ENCODE data around the gene DCTN2.
"Not testable (repeated sequence)": the region's sequence is repeated elsewhere in the genome, so short reads cannot be mapped to it uniquely, and the experiment has no call there.

The DCTN2 gene

DNA sequence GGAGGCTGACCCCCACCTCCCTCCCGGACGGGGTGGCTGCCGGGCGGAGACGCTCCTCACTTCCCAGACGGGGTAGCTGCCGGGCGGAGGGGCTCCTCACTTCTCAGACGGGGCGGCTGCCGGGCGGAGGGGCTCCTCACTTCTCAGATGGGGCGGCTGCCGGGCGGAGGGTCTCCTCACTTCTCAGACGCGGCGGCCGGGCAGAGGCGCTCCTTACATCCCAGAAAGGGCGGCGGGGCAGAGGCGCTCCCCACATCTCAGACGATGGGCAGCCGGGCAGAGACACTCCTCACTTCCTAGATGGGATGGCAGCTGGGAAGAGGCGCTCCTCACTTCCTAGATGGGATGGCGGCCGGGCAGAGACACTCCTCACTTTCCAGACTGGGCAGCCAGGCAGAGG is 39.2 kb downstream of the DCTN2 start:
- peaks cover 27 to 49% of the 10 kb centered on the region in 2 donors for H3K36me3 ChIP-seq (ENCODE audit: control insufficient read depth in 2 of 2, insufficient read depth in 2 of 2, low read length in 2 of 2)
- not testable (repeated sequence) for H3K27me3 ChIP-seq (ENCODE audit: control insufficient read depth in 2 of 2, insufficient read depth in 2 of 2, low read length in 2 of 2); H3K27ac ChIP-seq (ENCODE audit: low read depth in 2 of 2, low read length in 2 of 2); H3K4me3 ChIP-seq (ENCODE audit: low read length in 2 of 2); H3K4me1 ChIP-seq (ENCODE audit: control insufficient read depth in 2 of 2, insufficient read depth in 2 of 2, low read length in 2 of 2); H3K9me3 ChIP-seq (ENCODE audit: control insufficient read depth in 2 of 2, low read length in 2 of 2); H3K9ac ChIP-seq (ENCODE audit: low read depth in 1 of 2, low read length in 2 of 2)

DNA sequence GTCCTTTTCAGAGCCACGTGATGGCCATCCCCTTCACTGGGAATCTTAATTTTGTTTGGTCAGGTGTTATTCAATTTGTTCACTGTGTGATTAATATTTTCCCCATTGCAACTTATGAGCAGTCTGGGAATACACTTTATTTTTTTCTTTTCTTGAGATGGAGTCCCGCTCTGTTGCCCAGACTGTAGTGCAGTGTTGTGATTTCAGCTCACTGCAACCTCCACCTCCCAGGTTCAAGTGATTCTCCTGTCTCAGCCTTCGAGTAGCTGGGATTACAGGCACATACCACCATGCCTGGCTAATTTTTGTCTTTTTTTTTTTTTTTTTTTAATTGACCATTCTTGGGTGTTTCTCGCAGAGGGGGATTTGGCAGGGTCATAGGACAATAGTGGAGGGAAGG is 40.5 kb downstream of the DCTN2 start:
- H3K9ac ChIP-seq (ENCODE audit: low read depth in 1 of 2, low read length in 2 of 2); H3K4me3 ChIP-seq (ENCODE audit: low read length in 2 of 2); H3K27me3 ChIP-seq (ENCODE audit: control insufficient read depth in 2 of 2, insufficient read depth in 2 of 2, low read length in 2 of 2); H3K4me1 ChIP-seq (ENCODE audit: control insufficient read depth in 2 of 2, insufficient read depth in 2 of 2, low read length in 2 of 2); H3K9me3 ChIP-seq (ENCODE audit: control insufficient read depth in 2 of 2, low read length in 2 of 2); H3K27ac ChIP-seq (ENCODE audit: low read depth in 2 of 2, low read length in 2 of 2): not testable (repeated sequence)
- peaks cover 20 to 43% of the 10 kb centered on the region in 2 donors for H3K36me3 ChIP-seq (ENCODE audit: control insufficient read depth in 2 of 2, insufficient read depth in 2 of 2, low read length in 2 of 2)

DNA sequence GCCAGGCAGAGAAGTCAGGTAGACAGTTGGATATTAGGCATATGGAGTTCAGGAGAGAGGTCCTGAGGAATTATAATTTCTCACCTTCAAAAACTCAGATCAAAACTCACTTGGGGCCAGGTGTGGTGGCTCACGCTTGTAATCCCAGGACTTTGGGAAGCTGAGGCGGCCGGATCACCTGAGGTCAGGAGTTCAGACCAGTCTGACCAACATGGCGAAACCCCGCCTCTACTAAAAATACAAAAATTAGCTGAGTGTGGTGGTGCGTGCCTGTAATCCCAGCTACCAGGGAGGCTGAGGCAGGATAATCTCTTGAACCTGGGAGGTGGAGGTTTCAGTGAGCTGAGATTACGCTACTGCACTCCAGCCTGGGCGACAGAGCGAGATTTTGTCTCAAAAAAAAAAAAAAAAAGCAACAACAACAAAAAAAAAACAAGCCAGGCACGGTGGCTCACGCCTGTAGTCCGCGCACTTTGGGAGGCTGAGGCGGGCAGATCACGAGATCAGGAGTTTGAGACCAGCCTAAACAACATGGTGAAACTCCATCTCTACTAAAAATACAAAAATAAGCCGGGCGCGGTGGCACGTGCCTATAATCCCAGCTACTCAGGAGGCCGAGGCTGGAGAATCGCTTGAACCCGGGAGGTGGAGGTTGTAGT is 44.6 kb downstream of the DCTN2 start:
- H3K27me3 ChIP-seq (ENCODE audit: control insufficient read depth in 2 of 2, insufficient read depth in 2 of 2, low read length in 2 of 2); H3K9me3 ChIP-seq (ENCODE audit: control insufficient read depth in 2 of 2, low read length in 2 of 2); H3K4me3 ChIP-seq (ENCODE audit: low read length in 2 of 2); H3K9ac ChIP-seq (ENCODE audit: low read depth in 1 of 2, low read length in 2 of 2); H3K4me1 ChIP-seq (ENCODE audit: control insufficient read depth in 2 of 2, insufficient read depth in 2 of 2, low read length in 2 of 2); H3K27ac ChIP-seq (ENCODE audit: low read depth in 2 of 2, low read length in 2 of 2): not testable (repeated sequence)
- peaks cover 41 to 61% of the 10 kb centered on the region in 2 donors for H3K36me3 ChIP-seq (ENCODE audit: control insufficient read depth in 2 of 2, insufficient read depth in 2 of 2, low read length in 2 of 2)

DNA sequence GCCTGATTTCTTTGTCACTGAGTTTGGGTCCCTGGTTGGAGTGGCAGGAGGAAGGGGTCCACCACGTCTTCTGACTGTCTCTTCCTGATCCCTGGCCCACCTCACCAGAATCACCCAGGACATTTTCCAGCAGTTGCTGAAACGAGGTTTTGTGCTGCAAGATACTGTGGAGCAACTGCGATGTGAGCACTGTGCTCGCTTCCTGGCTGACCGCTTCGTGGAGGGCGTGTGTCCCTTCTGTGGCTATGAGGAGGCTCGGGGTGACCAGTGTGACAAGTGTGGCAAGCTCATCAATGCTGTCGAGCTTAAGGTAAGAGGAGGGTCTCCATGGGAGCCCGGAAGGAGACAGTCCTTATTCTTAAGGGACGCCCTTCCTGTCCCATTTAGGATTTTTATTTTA is 46.8 kb downstream of the DCTN2 start:
- no peaks in the 10 kb centered on the region for H3K9me3 ChIP-seq (ENCODE audit: control insufficient read depth in 2 of 2, low read length in 2 of 2)
- H3K4me3 ChIP-seq (ENCODE audit: low read length in 2 of 2): no peak overlapping the region
- no peaks in the 10 kb centered on the region for H3K4me1 ChIP-seq (ENCODE audit: control insufficient read depth in 2 of 2, insufficient read depth in 2 of 2, low read length in 2 of 2)
- no peak overlapping the region for H3K9ac ChIP-seq (ENCODE audit: low read depth in 1 of 2, low read length in 2 of 2)
- H3K27me3 ChIP-seq (ENCODE audit: control insufficient read depth in 2 of 2, insufficient read depth in 2 of 2, low read length in 2 of 2): no peaks in the 10 kb centered on the region
- H3K36me3 ChIP-seq (ENCODE audit: control insufficient read depth in 2 of 2, insufficient read depth in 2 of 2, low read length in 2 of 2): peaks cover 45 to 51% of the 10 kb centered on the region in 2 donors
- H3K27ac ChIP-seq (ENCODE audit: low read depth in 2 of 2, low read length in 2 of 2): no peak overlapping the region

DNA sequence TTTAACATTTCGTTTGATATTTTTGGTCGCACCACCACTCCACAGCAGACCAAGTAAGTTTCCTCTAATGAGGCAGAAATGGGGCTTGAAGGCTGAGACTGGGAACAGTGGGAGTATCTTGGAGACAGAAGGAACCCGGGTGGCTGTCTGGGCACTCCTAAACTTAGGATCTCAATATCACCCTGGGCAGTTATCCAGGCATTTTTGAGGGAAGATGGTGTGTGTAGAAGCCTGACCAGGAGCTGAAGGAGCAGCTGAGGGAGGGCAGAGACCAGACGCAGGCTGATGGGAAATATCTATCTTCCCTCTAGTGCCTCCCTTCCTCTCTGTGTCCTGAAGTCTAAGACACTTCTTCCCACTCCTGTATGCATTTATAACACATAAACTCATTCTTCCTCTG is 48.4 kb downstream of the DCTN2 start:
- no peaks in the 10 kb centered on the region for H3K4me1 ChIP-seq (ENCODE audit: control insufficient read depth in 2 of 2, insufficient read depth in 2 of 2, low read length in 2 of 2)
- H3K36me3 ChIP-seq (ENCODE audit: control insufficient read depth in 2 of 2, insufficient read depth in 2 of 2, low read length in 2 of 2): peaks cover 36 to 37% of the 10 kb centered on the region in 2 donors
- H3K4me3 ChIP-seq (ENCODE audit: low read length in 2 of 2): no peak overlapping the region
- H3K9me3 ChIP-seq (ENCODE audit: control insufficient read depth in 2 of 2, low read length in 2 of 2): no peaks in the 10 kb centered on the region
- no peaks in the 10 kb centered on the region for H3K27me3 ChIP-seq (ENCODE audit: control insufficient read depth in 2 of 2, insufficient read depth in 2 of 2, low read length in 2 of 2)
- no peak overlapping the region for H3K27ac ChIP-seq (ENCODE audit: low read depth in 2 of 2, low read length in 2 of 2)
- no peak overlapping the region for H3K9ac ChIP-seq (ENCODE audit: low read depth in 1 of 2, low read length in 2 of 2)

DNA sequence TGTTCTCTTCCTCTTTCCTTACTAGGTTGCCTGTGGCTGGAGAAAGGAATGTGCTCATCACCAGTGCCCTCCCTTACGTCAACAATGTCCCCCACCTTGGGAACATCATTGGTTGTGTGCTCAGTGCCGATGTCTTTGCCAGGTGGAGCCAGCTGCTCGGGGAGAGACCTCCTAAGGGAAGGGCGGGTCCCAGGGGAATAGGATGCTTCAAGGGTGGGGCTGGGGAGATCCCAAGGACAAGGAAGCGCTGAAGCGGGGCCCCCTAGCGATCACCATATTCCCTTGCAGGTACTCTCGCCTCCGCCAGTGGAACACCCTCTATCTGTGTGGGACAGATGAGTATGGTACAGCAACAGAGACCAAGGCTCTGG is 48.9 kb downstream of the DCTN2 start:
- H3K27me3 ChIP-seq (ENCODE audit: control insufficient read depth in 2 of 2, insufficient read depth in 2 of 2, low read length in 2 of 2): no peaks in the 10 kb centered on the region
- no peaks in the 10 kb centered on the region for H3K9me3 ChIP-seq (ENCODE audit: control insufficient read depth in 2 of 2, low read length in 2 of 2)
- no peak overlapping the region for H3K4me3 ChIP-seq (ENCODE audit: low read length in 2 of 2)
- H3K36me3 ChIP-seq (ENCODE audit: control insufficient read depth in 2 of 2, insufficient read depth in 2 of 2, low read length in 2 of 2): peaks cover 36 to 37% of the 10 kb centered on the region in 2 donors
- no peak overlapping the region for H3K9ac ChIP-seq (ENCODE audit: low read depth in 1 of 2, low read length in 2 of 2)
- no peaks in the 10 kb centered on the region for H3K4me1 ChIP-seq (ENCODE audit: control insufficient read depth in 2 of 2, insufficient read depth in 2 of 2, low read length in 2 of 2)
- H3K27ac ChIP-seq (ENCODE audit: low read depth in 2 of 2, low read length in 2 of 2): no peak overlapping the region

DNA sequence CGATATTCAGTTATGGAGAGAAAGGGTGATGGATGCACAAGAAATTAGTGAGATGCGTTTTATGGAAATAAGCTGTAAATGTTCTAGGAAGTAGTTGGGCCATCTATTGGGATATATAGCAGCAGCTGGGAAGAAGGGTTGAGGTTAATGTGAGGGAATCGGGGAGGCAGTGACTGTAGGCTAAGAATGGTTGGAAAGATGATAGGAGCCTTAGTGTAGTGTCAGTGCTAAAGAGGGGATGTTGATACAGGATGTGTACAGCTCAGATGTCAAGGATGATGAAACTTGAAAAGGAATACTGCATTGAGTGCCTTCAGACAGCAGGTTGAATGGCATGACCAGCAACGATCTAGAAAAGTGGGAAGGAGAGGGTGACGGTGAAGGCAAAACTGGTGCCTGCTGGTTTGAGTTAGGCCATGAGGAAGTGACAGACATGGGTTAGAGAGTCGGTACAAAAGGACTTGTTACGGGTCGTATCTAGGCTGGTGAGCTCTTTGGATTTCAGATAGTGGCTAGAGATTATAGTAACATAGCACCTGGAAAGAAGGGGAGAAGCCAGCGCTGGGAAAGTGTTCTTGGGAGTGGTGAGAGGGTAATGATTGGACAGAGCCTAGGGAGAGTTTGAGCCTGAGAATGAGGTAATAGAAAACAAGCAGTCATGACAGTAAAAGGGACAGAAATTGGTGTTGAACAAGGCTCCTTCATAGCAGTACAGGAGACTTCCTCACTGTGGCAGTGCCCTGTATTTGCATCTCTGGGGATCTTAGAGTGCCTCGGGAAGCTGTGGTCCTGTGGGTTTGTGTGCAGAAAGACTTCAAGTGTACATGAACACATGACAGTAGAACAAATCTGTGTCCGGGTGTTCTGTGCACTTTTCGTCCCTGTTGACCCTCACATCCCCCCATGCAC is 49.5 kb downstream of the DCTN2 start:
- Histone ChIP-seq H3K9me3 (ENCODE audit: control insufficient read depth in 2 of 2, low read length in 2 of 2) (no peaks in the 10 kb centered on the region), H3K27me3 (ENCODE audit: control insufficient read depth in 2 of 2, insufficient read depth in 2 of 2, low read length in 2 of 2) (no peaks in the 10 kb centered on the region), H3K4me3 (ENCODE audit: low read length in 2 of 2) (no peak overlapping the region), H3K4me1 (ENCODE audit: control insufficient read depth in 2 of 2, insufficient read depth in 2 of 2, low read length in 2 of 2) (no peaks in the 10 kb centered on the region), H3K9ac (ENCODE audit: low read depth in 1 of 2, low read length in 2 of 2) (no peak overlapping the region), H3K27ac (ENCODE audit: low read depth in 2 of 2, low read length in 2 of 2) (no peak overlapping the region), H3K36me3 (ENCODE audit: control insufficient read depth in 2 of 2, insufficient read depth in 2 of 2, low read length in 2 of 2) (peaks cover 41% of the 10 kb centered on the region in 2 donors)

DNA sequence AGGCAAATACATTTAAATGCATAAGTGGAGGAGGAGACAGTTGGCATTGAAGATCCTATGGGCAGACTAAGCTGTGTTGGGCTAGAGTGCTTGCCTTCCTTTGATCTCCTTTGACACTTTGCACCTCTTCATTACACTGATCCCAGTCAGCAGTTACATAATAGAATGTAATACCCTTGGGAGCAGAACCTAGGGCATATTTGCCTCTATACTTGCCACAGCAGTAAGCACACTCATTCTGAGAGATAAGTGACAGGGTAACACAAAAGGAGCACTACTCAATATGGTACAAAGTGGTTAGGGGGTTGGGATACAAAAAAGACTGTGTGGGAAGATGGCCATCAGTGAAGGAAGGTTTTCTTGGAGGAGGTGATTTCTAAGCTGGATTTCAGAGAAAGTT is 50.2 kb downstream of the DCTN2 start:
- H3K9me3 ChIP-seq (ENCODE audit: control insufficient read depth in 2 of 2, low read length in 2 of 2): no peaks in the 10 kb centered on the region
- H3K27ac ChIP-seq (ENCODE audit: low read depth in 2 of 2, low read length in 2 of 2): no peak overlapping the region
- H3K36me3 ChIP-seq (ENCODE audit: control insufficient read depth in 2 of 2, insufficient read depth in 2 of 2, low read length in 2 of 2): peaks cover 37 to 39% of the 10 kb centered on the region in 2 donors
- no peaks in the 10 kb centered on the region for H3K27me3 ChIP-seq (ENCODE audit: control insufficient read depth in 2 of 2, insufficient read depth in 2 of 2, low read length in 2 of 2)
- no peak overlapping the region for H3K9ac ChIP-seq (ENCODE audit: low read depth in 1 of 2, low read length in 2 of 2)
- no peaks in the 10 kb centered on the region for H3K4me1 ChIP-seq (ENCODE audit: control insufficient read depth in 2 of 2, insufficient read depth in 2 of 2, low read length in 2 of 2)
- no peak overlapping the region for H3K4me3 ChIP-seq (ENCODE audit: low read length in 2 of 2)

DNA sequence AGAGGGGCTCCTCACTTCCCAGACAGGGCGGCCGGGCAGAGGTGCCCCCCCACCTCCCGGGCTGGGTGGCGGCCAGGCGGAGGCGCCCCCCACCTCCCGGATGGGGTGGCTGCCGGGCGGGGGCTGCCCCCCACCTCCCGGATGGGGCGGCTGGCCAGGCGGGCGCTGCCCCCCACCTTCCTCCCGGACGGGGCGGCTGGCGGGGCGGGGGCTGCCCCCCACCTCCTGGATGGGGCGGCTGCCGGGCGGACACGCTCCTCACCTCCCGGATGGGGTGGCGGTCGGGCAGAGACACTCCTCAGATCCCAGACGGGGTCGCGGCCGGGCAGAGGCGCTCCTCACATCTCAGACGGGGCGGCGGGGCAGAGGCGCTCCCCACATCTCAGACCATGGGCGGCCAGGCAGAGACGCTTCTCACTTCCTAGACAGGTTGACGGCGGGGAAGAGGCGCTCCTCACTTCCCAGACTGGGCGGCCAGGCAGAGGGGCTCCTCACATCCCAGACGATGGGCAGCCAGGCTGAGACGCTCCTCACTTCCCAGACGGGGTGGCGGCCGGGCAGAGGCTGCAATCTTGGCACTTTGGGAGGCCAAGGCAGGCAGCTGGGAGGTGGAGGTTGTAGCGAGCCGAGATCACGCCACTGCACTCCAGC is 51.8 kb downstream of the DCTN2 start:
- H3K36me3 ChIP-seq (ENCODE audit: control insufficient read depth in 2 of 2, insufficient read depth in 2 of 2, low read length in 2 of 2): peaks cover 37 to 39% of the 10 kb centered on the region in 2 donors
- not testable (repeated sequence) for H3K4me3 ChIP-seq (ENCODE audit: low read length in 2 of 2)

More for the DNA sequence above, 51.8 kb downstream of the DCTN2 start:
- H3K9ac ChIP-seq (ENCODE audit: low read depth in 1 of 2, low read length in 2 of 2); H3K9me3 ChIP-seq (ENCODE audit: control insufficient read depth in 2 of 2, low read length in 2 of 2); H3K4me1 ChIP-seq (ENCODE audit: control insufficient read depth in 2 of 2, insufficient read depth in 2 of 2, low read length in 2 of 2); H3K27ac ChIP-seq (ENCODE audit: low read depth in 2 of 2, low read length in 2 of 2); H3K27me3 ChIP-seq (ENCODE audit: control insufficient read depth in 2 of 2, insufficient read depth in 2 of 2, low read length in 2 of 2): not testable (repeated sequence)
